GM18861 (cell line): ENCODE results near the gene APOBEC3F.
"Not testable (repeated sequence)": the region's sequence is repeated elsewhere in the genome, so short reads cannot be mapped to it uniquely, and the experiment has no call there.

ENCODE experiments used
- ATAC-seq: cut with Tn5 transposase; IDR thresholded peaks from one replicate; pipeline ENCODE4 v1.9.1; 2021; ENCODE audit not compliant: unreplicated experiment

The APOBEC3F gene

GRCh38 chr22:39026509-39027150 lies 14.0 kb upstream of the APOBEC3F start:
- ATAC-seq, result no peak

- no peak for ATAC-seq
Observed at GRCh38 chr22:39027717-39028116, 12.9 kb upstream of the APOBEC3F start.

GRCh38 chr22:39028281-39028680 lies 12.4 kb upstream of the APOBEC3F start:
- no peak for ATAC-seq

GRCh38 chr22:39029227-39029626 lies 11.4 kb upstream of the APOBEC3F start:
- ATAC-seq, result no peak

GRCh38 chr22:39030705-39031104 lies 10.0 kb upstream of the APOBEC3F start:
- ATAC-seq, result no peak

GRCh38 chr22:39031434-39032295 lies 9.0 kb upstream of the APOBEC3F start:
- not testable (repeated sequence) for ATAC-seq

GRCh38 chr22:39037071-39037470 lies 3.6 kb upstream of the APOBEC3F start:
- not testable (repeated sequence) for ATAC-seq

GRCh38 chr22:39039306-39040126 lies 1.1 kb upstream of the APOBEC3F start:
- ATAC-seq, result no peak

- ATAC-seq, result not testable (repeated sequence)
Observed at GRCh38 chr22:39040155-39040537, 518 bp upstream of the APOBEC3F start.

GRCh38 chr22:39041908-39042307 lies 1.2 kb downstream of the APOBEC3F start:
- no peak for ATAC-seq

- ATAC-seq, result not testable (repeated sequence)
Observed at GRCh38 chr22:39043063-39043462, 2.4 kb downstream of the APOBEC3F start.

GRCh38 chr22:39045136-39045535 lies 4.5 kb downstream of the APOBEC3F start:
- ATAC-seq, result not testable (repeated sequence)

GRCh38 chr22:39049486-39049885 lies 8.8 kb downstream of the APOBEC3F start:
- not testable (repeated sequence) for ATAC-seq

- not testable (repeated sequence) for ATAC-seq
Observed at GRCh38 chr22:39051844-39052495, 11.3 kb downstream of the APOBEC3F start.

GRCh38 chr22:39055658-39056057 lies 15.0 kb downstream of the APOBEC3F start:
- ATAC-seq, result no peak

- ATAC-seq, result not testable (repeated sequence)
Observed at GRCh38 chr22:39061290-39061689, 20.6 kb downstream of the APOBEC3F start.

GRCh38 chr22:39061951-39062350 lies 21.3 kb downstream of the APOBEC3F start:
- ATAC-seq, result not testable (repeated sequence)

GRCh38 chr22:39063904-39064303 lies 23.2 kb downstream of the APOBEC3F start:
- not testable (repeated sequence) for ATAC-seq

GRCh38 chr22:39066442-39067276 lies 26.0 kb downstream of the APOBEC3F start:
- not testable (repeated sequence) for ATAC-seq
